SK-N-MC (cell line): ENCODE measurements around the gene CTNNBIP1.

Experiments
- EZH2 ChIP-seq: fragments of 200-600 bp; sonication (generic); IDR thresholded peaks from one replicate; pipeline ENCODE4 v1.6.1; 2017; ENCODE audit warnings: antibody characterized with exemption
- FOXP2 ChIP-seq: optimal IDR thresholded peaks from 2 replicates; pipeline ENCODE3; 2011; ENCODE audit warnings: mild to moderate bottlenecking, moderate library complexity; ENCODE audit not compliant: insufficient read depth; ENCODE audit errors: extremely low read length, control extremely low read depth
- POLR2AphosphoS5 ChIP-seq: IDR thresholded peaks from 2 replicates; pipeline ENCODE4 v1.6.1; 2012; ENCODE audit warnings: mild to moderate bottlenecking, low read depth, low read length, borderline replicate concordance

- TF ChIP-seq EZH2 (no peak), POLR2AphosphoS5 (no peak), FOXP2 (no peak)
Measured at GRCh38 chr1:9836632-9836960, 73.5 kb downstream of the CTNNBIP1 start.
